Prostate gland (tissue), 2 donors: ENCODE measurements around the gene C11orf68.

Source experiments
- POLR2A ChIP-seq: fragments of 450-650 bp; IDR thresholded peaks from one replicate; pipeline ENCODE4 v1.6.1; 2016; ENCODE audit warnings: antibody characterized with exemption, mild to moderate bottlenecking
- TF ChIP-seq, protein P1 (sequence below), 4 experiments: fragments of 200-600 bp in 2 of 4; fragments of 450-650 bp in 2 of 4; sonication (generic) in 2 of 4; IDR thresholded peaks; 1 replicate in 3 of 4; 2 replicates in 1 of 4; pipeline ENCODE4 v1.5.1; 2016 to 2019; ENCODE audit warnings: antibody characterized with exemption in 4 of 4, mild to moderate bottlenecking in 2 of 4, moderate library complexity in 2 of 4

DNA sequence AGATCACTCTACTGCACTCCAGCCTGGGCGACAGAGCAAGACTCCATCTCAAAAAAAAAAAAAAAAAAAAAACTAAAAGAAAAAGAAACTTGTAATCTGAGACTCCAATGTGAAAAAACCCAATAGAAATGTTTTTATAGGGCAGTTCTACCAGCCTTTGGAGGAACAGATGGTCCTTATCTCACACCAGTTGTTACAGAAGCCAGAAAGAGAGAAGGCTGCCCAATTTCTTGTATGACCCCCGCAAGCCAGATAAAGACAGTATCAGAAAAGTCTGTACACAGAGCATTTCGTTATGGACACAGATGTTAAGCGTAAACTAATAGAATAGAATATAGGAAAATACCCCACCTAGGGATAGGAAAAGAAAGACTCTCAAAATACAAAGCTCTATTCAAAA, 15.2 kb upstream of the C11orf68 start:
- TF ChIP-seq, protein P1, sequence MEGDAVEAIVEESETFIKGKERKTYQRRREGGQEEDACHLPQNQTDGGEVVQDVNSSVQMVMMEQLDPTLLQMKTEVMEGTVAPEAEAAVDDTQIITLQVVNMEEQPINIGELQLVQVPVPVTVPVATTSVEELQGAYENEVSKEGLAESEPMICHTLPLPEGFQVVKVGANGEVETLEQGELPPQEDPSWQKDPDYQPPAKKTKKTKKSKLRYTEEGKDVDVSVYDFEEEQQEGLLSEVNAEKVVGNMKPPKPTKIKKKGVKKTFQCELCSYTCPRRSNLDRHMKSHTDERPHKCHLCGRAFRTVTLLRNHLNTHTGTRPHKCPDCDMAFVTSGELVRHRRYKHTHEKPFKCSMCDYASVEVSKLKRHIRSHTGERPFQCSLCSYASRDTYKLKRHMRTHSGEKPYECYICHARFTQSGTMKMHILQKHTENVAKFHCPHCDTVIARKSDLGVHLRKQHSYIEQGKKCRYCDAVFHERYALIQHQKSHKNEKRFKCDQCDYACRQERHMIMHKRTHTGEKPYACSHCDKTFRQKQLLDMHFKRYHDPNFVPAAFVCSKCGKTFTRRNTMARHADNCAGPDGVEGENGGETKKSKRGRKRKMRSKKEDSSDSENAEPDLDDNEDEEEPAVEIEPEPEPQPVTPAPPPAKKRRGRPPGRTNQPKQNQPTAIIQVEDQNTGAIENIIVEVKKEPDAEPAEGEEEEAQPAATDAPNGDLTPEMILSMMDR (IDR thresholded peaks at IDR 0.05): no peak
- no peak for TF ChIP-seq POLR2A
